Fibroblast of lung (primary cell): ENCODE results near the gene ZNF365.

ENCODE experiments used
- EZH2 ChIP-seq: IDR thresholded peaks from 2 replicates; pipeline ENCODE4 v1.5.1; 2012; ENCODE audit warnings: low read length, control low read depth, mild to moderate bottlenecking; ENCODE audit errors: missing control alignments
- TF ChIP-seq, protein P1 (sequence below), 2 donors: IDR thresholded peaks in 1 of 2; conservative IDR thresholded peaks in 1 of 2; 1 replicate in 1 of 2; 2 replicates in 1 of 2; pipeline ENCODE4 v1.5.1; 2011 to 2012; ENCODE audit warnings: low read length in 2 of 2, control low read depth in 1 of 2, inconsistent platforms in 1 of 2, low read depth in 1 of 2, mild to moderate bottlenecking in 1 of 2

DNA sequence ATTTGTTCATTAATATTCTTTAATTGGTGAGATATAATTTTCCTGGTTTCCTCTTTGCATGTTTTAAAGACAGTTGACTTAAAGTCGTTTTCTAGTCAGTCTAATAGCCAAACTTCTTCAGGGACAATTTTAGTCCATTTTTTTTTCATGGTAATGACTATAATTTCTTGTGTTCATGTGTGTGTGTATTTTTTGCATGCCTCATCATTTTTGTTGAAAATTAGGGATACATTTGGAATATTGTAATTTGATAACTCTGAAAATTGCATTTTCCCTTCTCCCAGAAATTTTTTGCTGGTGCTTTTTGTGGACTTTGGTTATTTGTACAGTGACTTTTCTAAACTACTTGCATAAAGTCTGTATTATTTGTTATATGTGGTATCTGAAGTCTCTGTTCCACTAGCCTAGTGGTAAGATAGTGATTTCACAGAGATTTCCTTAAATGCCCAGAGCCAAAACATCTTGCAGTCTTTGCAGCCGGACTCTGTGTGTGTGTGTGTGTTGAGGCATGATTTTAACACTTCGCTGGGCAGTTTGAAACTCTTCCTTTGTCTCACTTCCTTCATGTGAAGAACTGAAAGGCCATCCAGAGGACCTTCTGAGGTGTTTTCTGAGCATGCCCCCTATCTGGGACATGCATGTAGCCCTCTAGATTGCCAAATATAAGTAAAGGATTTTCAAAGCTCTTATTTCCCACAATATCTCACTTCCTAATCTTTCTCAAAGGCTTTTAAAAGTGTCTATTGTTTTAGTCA lies 40.9 kb upstream of the ZNF365 start:
- TF ChIP-seq, protein P1, sequence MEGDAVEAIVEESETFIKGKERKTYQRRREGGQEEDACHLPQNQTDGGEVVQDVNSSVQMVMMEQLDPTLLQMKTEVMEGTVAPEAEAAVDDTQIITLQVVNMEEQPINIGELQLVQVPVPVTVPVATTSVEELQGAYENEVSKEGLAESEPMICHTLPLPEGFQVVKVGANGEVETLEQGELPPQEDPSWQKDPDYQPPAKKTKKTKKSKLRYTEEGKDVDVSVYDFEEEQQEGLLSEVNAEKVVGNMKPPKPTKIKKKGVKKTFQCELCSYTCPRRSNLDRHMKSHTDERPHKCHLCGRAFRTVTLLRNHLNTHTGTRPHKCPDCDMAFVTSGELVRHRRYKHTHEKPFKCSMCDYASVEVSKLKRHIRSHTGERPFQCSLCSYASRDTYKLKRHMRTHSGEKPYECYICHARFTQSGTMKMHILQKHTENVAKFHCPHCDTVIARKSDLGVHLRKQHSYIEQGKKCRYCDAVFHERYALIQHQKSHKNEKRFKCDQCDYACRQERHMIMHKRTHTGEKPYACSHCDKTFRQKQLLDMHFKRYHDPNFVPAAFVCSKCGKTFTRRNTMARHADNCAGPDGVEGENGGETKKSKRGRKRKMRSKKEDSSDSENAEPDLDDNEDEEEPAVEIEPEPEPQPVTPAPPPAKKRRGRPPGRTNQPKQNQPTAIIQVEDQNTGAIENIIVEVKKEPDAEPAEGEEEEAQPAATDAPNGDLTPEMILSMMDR (conservative IDR thresholded peaks at IDR 0.05 in 1 of 2, IDR thresholded peaks at IDR 0.05 in 1 of 2; ENCODE audit: low read depth in 1 of 2, low read length in 2 of 2) = no peak
- no peak for TF ChIP-seq EZH2
